ENCODE results near the gene RCAN3.
"Not testable (repeated sequence)": the region's sequence is repeated elsewhere in the genome, so short reads cannot be mapped to it uniquely, and the experiment has no call there.

The RCAN3 gene

DNA sequence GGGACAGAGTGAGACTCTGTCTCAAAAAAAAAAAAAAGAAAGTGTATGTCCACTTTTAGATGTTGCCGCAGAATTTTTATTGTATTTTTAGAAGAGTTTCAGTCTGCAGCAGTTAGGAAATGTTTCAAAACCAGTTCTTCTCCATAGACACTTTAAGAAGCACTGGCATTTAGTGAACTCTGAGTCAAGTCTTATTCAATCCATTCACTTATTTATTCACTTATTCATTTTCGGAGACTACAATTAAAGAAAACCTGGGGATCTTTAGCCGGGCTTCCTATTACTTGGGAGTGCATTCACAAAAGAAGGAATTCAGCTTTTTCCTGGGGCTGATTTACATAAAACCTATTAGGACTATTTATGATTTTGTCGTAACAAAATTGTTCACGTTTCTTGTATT, 12.3 kb downstream of the RCAN3 start:
- no peak for DNase-seq

DNA sequence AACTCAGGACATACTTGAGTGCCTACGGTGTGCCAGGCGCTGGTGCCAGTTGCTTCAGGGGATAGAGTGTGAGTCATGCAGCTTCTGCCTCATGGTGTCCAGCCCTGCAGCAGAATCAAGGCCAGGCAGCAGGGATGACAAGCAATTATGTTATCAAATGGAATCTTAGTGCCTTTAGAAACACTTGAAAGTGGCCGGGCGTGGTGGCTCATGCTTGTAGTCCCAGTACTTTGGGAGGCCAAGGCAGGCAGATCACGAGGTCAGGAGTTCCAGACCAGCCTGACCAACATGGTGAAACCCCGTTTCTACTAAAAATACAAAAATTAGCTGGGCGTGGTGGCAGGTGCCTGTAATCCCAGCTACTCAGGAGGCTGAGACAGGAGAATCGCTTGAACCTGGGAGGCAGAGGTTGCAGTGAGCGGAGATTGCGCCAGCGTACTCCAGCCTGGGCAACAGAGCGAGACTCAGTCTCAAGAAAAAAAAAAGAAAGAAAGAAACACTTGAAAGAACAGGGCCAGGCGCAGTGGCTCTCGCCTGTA, 13.1 kb downstream of the RCAN3 start:
- not testable (repeated sequence) for DNase-seq

DNA sequence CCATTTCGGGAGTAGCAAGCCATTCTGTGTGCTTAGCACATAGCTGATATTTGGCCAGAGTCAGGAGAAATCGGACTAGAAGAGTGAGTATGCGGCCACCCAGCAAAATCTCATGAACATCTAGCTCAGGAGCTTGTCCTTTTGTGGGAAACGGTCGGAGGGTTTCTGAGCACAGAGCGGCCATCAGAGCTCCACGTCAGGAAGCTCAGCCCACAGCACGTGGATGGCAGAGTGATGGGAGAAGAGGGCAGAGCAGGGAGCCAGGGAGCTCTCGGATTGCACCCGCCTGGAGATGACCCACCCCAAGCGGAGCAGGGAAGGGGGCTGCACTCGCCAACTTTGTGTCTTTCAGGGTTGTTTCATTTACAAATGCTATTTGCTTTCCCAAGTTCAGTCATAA, 13.9 kb downstream of the RCAN3 start:
- DNase-seq: no peak

DNA sequence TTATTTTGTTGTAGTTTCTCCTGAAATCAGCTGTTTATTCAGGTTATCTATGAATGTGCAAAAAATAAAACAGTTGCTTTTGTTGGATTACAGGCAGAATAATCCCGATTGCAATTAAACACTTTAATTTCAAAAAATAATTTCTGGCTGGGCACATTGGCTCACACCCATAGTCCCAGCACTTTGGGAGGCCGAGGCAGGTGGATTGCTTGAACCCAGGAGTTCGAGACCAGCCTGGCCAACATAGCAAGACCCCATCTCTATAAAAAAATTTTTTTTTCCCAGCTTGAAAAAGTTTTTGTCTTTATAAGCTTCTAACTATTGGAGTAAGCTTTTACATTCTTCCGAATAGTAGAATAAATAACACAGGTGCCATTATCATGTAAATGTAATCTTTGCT, 15.3 kb downstream of the RCAN3 start:
- DNase-seq: no peak

DNA sequence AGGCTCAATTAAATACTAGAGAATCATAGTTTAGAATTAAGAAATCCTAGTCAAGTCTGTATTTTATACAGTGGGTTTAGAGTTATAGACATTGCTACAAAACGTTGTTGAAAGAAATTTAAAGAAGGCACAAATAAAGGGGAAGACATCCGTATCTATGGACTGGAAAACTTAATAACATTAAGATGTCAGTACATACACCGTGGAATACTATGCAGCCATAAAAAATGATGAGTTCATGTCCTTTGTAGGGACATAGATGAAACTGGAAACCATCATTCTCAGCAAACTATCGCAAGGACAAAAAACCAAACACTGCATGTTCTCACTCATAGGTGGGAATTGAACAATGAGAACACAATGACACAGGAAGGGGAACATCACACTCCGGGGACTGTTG, 17.6 kb downstream of the RCAN3 start:
- DNase-seq: not testable (repeated sequence)

DNA sequence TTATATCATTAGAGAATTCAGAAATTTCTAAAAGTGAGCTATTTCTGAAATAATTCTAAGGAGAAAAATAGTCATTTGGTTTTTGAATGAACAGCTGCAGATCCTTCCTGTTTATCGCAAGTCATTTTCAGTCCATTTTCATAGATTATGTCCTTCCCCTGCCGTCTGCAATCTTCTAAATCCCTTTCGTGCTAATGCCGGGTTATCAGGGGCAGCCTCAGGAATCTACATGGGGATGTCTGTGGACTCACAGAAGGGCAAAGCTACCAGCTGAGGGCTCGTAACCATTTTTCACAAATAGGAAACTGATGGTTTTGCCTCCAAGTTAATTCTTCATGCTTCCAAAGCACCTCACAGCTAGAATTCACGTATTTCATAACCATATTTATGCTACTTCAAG, 23.0 kb downstream of the RCAN3 start:
- no peak for DNase-seq

DNA sequence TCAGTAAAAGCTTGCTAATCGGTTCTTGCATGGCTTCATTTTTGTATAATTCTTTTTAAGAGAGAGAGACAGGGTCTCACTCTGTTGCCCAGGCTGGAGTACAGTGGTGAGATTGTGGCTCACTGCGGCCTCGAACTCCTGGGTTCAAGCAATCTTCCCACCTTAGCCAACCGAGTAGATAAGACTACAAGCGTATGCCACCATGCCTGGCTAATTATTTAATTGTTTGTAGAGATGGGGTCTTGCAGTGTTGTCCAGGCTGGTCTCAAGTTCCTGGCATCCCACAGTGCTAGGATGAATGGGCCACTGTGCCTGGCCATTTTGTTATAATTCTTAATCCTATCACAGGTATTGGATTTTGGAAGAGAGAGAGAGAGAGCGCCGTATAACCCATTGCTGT, 23.4 kb downstream of the RCAN3 start:
- no peak for DNase-seq

DNA sequence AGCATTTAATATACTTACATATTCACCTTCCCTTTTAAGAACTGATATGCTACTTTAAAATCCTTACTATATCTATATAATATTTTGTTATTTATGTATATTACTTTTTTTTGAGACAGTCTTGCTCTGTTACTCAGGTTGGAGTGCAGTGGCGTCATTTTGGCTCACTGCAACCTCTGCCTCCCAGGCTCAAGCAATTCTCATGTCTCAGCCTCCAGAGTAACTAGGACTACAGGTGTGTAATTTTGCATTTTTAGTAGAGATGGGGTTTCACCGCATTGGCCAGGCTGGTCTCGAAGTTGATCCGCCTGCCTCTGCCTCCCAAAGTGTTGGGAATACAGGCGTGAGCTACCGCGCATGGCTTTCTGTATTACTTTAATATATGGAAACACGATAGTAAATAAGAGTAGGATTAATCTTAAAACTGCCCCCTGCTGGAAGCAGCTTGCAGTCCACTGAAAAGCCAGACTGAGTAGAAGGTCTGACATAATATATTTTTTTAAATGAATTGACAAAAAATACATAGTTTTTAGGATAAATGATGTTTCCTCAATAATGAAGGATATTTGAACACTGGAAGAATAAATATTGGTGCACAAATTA, 24.4 kb downstream of the RCAN3 start:
- DNase-seq: peak in 4 of 5 donors; percentile 20 to 41 (median 31)

DNA sequence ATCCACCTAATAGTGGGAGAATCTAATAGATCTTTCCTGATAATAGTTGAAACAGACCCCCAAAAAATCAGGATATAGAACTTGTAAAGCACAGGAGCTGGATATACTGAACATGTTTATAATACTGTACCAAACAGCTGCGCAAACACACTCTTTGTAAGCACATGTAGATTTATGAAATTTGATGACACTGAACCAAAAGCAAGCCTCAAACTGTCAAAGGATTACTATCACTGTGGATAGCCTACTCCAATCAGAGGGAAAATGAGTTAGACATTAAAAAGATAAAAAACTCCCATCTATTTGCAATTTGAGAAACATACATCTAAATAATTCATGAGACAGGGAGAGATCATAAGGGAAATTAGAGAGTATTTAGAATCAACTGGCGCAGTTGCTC, 26.1 kb downstream of the RCAN3 start:
- DNase-seq: no peak

DNA sequence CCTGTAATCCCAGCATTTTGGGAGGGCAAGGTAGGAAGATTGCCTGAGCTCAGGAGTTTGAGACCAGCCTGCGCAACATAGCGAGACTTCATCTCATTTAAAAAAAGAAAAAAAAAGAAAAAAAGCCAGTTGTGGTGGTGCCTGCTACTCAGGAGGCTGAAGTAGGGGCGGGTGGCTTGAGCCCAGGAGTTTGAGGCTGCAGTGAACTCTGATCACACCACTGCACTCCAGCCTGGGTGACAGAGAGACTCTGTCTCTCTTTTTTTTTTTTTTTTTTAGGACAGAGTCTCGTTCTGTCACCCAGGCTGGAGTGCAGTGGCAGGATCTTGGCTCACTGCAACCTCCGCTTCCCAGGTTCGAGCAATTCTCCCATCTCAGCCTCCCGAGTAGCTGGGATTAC, 26.7 kb downstream of the RCAN3 start:
- not testable (repeated sequence) for DNase-seq

DNA sequence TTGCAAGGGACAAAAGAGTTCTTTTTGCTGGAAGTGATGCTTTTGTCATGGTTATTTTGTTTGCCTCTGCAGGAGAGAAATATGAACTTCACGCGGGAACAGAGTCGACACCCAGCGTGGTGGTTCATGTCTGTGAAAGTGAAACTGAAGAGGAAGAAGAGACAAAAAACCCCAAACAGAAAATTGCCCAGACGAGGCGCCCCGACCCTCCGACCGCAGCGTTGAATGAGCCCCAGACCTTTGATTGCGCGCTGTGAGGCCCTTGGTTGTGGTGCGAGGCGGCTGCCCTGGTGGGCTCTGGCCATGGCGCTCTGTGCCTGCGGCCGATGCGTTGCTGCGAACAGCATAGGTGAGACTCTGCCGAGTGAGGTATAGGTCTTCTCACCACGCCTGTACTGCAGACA, 32.4 kb downstream of the RCAN3 start:
- peak; percentile 53 to 77 (median 69) for DNase-seq

DNA sequence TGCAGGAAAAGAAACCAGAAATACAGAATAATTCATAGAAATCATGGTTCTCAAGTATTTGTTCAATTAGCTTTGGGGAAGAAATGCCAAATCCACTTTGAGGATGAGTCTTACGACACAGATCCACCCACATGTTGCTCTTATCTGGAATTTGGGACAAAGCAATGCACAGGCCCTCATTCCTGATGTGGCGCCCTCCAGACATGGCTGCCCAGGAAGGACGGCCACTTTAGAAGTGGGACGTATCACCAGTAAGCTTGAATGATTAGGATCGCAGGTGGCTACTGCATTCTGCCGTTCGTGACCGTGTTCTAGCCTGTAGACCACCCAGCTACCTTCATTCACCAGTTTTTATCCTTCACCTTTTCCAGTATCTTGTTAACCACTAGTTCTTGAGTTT, 33.1 kb downstream of the RCAN3 start:
- no peak for DNase-seq

DNA sequence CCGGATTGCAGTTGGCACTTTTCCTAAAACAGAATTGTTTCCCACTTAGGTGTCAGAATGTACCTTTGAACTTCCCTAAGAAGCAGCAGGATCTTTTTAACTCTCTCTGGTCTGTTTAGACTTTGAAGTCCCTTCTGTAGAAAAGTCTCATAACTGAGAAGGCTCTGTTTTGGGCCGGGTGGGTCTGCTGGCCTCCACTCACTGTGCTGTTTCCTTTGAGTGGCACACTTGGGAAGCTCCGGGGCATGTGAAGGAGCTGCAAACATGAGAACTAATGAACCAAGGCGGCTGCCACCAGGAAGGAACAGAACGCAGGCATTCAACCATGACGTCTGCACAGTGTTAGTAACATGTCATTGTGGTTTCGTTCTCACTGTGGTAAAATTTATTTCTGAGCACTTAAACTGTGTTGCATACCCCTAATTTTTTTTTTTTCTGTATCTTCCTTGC, 33.8 kb downstream of the RCAN3 start:
- DNase-seq: peak; percentile 44 to 81 (median 64)

DNA sequence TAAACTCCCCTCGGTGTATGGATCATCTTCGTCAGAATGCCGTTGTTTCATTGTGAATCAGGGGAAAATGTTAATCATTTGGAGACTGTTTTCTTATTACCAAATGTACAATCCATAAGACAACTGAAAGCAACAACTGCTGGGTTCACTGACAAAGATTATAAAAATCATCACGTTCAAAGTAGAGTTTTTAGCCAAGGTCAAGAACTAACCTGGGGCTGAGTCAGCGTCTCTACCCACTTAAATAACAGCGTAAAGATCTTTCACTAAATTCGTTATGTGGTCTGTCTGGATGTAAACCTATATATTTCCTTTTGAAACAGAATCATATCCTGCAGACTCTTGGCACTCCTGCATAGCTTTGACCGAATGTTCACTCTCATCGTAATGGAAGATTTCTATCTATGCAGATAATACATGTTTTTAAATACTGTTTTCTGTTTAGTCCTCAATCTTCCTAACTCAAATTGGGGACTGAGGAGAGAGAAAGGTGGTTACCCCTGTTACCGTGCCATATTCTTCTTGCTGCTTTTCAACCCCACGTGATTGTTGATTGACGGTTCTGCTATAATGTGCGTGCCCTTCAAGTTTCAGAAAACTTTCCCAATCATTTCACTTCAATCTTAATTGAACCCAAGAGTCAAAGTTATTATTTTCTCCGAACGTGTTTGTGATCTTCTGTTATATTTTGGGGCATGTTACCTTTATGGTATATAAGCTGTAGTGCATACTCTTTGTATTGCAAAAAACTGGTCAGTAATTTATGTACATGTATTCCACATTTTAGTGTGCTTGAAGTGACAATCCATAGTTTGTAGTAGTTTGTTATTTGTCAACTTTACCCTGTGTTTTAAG, 37.6 kb downstream of the RCAN3 start:
- peak in 1 of 5 donors; percentile 47 for DNase-seq

DNA sequence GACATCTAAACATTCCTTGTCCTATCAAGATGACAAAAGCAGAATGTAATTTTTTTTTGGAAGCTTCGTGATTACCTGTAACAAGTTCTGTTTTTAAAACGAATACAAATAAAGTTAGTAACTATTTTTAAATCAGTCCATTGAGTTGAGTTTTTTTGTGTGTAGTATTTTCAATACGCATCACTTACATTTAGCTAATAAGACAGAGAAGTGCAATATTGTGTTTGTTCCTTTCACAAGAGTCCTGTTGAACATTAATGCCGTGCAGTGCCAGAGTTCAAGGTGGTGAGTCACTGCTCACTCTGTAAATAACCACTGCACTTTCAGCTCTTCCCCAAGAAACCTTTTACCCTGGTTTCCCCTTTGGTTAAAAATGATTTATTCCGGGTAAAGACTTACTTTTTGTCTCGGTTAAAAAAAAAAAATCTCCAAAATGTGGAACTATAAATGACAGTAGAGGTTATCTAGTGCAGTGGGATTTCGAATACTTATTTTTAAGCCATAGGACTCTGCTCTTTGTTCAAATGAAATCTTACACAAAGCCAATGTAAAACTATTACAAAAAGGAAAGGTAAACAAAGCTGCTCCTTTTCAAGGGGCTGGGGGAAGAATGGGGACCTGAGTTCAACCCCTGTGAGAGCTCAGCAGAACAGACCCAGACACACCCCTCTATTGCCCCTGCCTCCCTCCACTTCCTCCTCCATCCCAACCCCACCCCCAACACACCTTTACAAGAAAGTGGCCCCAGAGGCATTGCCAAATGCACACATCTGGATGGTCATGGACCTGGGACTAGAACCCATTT, 38.5 kb downstream of the RCAN3 start:
- DNase-seq: peak in 1 of 5 donors; percentile 51

DNA sequence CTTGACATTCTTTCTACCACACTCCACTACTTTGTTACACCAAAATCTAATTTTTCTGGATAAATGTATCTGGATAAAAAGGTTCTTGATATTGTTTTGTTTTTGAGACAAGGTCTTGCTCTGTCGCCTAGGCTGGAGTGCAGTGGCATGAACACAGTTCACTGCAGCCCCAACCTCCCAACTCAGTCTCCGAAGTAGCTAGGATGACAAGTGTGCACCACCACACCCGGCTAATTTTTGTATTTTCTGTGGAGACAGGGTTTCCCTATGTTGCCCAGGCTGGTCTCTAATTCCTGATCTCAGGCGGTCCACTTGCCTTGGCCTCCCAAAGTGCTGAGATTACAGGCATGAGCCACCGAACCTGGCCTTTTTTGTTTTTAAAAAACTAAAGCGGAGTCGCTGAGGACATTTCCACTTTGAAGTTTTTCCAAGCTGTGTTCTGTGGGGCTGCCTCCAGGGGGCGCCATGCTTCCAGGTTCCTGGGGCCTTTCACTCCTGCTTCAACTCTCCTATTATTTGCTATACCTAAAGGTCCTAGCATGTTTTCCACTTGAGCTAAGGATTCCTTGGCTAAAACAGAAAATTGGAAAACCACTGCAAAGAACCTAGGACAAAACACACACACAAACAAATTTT, 39.2 kb downstream of the RCAN3 start:
- peak in 1 of 5 donors; percentile 19 for DNase-seq

DNA sequence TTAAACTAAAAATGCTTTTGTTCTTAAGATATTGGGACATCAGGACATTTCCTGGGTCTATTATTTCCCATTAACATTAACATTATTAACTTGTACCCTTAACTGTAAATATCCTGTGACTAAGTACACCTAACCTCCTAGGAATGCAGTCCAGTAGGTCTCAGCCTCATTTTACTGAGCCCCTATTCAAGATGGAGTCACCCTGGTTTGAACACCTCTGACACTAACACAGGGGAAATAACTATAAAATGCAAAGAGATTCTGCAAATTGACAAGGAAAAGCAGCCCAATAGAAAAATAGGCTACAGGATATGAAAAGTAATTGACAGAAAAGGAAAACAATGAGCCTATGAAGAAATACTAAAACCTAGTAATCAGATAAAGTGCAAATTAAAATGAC, 41.6 kb downstream of the RCAN3 start:
- DNase-seq: no peak

DNA sequence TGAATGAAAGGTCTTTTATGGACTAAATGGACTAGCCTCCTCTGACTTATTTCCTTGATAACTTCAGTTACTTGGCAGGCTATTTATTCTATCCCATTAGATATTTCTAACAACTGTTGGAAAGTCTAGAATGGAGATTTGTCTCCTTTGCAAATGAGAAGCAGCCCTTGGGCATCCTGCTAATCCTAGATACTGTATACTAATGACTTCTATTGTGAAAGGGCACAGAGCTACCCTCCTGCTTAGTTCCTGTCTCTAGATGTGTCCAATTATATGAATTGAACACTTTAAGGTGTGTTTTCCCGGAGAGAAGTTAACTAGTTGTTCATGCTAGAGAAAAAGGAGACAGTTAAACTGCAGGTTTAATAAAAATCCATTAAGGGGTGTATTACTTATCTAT, 43.0 kb downstream of the RCAN3 start:
- DNase-seq: no peak

DNA sequence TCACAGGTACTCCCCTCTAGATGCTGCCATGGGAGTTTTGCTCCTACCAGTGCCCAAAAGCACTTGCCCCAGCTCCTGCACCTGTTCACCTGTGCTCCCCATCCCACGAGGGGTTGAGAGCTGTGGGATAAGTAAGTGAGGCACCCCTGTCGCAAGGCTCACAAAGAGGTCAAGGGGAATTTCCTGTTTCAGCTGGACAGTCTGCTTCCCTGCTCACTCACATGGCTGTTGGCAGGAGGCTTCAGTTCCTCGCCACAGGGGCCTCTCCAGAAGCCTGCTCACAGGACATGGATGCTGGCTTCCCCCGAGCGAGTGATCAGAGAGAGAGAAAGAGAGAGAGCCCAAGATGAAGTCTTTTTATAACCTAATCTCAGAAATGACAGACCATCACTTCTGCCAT, 44.6 kb downstream of the RCAN3 start:
- DNase-seq: no peak

DNA sequence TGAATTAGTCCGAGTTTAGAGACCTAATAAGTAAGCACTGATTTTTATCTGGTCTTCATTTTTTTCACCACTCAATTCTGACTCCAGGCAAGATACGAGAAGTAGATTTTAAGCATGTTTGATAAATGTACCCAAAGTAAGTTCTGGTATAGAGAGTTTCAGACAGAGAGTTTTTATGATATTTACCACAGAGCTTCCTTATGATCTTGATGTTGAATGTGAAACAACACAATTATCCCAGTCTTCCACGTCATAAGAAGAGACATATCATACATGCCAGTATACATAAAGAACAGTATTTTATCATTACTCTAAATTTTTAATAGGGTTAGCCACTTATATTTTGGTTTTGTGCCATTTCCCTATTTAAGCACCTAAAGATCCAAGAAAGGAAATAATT, 45.4 kb downstream of the RCAN3 start:
- no peak for DNase-seq

DNA sequence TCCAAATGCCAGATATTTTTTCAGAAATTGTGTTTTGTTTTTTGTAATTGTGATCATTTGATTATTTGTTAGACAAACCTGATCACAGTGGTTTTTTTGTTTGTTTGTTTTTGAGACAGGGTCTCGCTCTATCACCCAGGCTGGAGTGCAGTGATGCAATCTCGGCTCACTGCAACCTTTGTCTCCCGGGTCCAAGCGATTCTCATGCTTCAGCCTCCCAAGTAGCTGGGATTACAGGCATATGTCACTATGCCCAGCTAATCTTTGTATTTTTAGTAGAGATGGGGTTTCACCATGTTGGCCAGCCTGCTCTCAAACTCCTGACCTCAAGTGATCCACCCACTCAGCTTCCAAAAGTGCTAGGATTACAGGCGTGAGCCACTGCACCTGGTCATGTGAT, 46.6 kb downstream of the RCAN3 start:
- not testable (repeated sequence) for DNase-seq

DNA sequence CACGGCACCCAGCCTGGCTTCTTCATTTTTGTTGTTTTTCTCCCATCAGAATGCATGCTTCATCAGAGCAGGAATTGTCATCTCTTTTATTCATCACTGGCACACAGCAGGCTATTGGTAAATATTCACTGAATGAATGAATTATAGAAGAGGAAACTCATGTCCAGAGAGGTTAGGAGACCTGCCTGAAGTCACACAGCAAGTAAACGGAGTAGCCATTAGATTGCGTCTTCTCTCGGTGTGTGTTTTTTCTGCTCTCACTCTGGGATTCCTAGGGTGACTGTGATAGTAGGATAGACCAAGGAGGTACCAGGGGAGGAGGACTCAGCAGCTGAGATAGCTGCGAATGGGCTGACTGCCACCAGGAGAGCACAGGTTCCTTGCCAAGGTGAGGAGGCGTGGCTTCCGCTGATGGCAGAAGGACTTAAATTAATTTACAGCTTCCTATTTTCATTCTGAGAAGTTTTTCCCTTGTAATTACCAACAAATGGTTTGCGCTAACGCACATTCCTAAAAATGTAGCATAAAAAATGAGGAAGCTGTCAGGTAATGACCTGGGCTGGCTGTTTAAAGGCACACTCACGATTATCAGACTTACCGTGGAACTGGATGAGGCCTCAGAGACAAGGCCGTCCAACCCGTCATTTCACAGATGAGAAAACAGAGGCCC, 48.8 kb downstream of the RCAN3 start:
- no peak for DNase-seq
